Putamen (tissue), 1 donor: ENCODE data around the gene RALGPS2.

Source experiments
- DNase-seq: peaks from one replicate; pipeline ENCODE4 v3.0.0-alpha.2; 2016; ENCODE audit warnings: low spot score

The RALGPS2 gene

GRCh38 chr1:178724728-178725465 is at the start of gene RALGPS2:
TSS of gene RALGPS2 (plus strand) at chr1:178725244. CDS start at chr1:178776765, 51,521 bp downstream.
- peak; percentile 69 for DNase-seq

DNA sequence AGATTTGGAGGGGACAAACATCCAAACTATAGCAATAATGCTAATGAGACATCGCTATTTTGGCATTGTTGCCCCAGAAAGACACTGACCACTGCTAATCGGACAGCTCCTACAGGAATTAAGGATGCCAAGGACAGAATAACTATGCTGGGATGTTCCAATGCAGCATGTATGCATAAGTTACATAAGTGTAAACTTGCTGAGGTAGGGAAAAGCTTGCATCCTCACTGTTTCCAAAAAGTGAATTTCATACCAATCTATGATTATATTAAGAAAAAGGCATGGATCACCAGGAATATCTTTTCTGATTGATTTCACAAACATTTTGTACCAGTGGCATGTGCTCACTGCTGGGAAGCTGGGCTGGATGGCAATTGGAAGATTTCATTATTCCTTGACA is 45.8 kb upstream of the RALGPS2 start:
- DNase-seq, result no peak

DNA sequence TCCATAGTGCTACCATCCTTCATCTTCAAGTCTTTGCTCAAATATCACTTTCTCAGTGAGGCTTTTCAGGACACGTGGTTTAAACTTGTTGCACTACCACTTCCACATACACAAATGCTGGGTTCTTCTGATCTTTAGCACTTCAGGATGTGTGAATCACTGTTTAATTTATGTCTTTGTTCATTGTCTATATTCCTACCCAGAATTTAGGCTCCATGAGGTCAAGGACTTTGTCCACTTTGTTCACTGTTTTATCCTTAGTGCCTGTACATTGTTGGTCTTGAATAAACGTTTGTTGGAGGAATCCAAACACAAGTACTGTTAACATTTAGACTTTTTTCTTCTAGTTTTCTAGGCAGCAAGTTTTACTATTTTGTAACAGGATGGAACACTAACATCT is 42.6 kb upstream of the RALGPS2 start:
- no peak for DNase-seq

DNA sequence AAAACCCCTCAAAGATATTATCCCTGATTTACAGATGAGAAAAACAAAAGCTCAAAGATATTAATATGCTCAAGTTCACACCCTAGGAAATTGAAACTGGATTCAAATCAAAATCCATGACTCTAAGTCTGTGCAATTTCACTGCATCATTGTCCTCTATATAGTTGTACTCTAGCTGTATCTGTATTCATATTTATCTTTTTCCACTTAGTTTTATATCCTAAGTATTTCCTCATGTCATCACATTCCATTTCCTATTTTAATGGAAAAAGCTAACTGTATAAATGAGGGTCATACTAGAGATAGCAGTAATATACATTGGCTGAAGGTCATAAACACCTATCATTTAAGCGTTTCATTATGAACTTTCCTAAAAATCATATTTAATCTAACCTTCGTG is 42.2 kb upstream of the RALGPS2 start:
- DNase-seq, result no peak

DNA sequence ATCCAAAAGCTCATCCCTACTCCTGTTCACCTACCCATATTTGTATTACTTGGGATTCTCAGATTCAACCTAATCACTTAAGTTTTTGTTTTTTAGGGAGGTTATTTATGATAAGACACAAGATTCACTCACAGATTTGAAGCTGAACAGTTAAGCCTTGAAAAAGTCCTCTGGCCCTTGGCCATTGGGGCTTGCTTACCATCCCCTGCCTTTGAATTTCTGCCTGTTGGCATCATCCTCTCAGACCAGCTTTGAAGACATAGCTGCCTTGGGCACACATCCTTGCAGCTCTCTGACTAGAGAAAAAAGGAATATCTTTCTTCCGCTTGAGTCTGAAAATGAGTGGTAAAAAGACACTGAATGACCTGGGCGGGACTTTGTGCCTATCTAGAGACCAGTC is 41.8 kb upstream of the RALGPS2 start:
- DNase-seq, result no peak

GRCh38 chr1:178684111-178684510 is 40.9 kb upstream of the RALGPS2 start:
- no peak for DNase-seq

GRCh38 chr1:178684542-178685000 is 40.5 kb upstream of the RALGPS2 start:
- no peak for DNase-seq

DNA sequence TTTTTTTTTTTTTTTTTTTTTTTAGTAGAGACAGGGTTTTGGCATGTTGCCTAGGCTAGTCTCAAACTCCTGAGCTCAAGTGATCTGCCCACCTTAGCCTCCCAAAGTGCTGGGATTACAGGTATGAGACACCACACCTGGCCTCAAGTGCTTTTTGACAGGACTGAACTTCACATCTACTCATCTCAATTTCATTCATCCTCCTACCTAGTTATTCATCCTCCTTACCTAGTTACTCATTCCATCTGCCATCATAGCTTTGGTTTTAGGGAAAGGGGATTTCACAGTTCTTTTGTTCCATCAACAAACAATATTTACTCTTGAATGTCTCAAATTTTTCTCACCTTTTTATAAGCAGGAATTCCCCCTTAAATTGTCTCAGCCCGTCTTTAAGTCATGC is 38.6 kb upstream of the RALGPS2 start:
- DNase-seq, result no peak

GRCh38 chr1:178688244-178688643 is 36.8 kb upstream of the RALGPS2 start:
- no peak for DNase-seq

GRCh38 chr1:178689769-178690168 is 35.3 kb upstream of the RALGPS2 start:
- no peak for DNase-seq

GRCh38 chr1:178690496-178690895 is 34.5 kb upstream of the RALGPS2 start:
- DNase-seq, result no peak

DNA sequence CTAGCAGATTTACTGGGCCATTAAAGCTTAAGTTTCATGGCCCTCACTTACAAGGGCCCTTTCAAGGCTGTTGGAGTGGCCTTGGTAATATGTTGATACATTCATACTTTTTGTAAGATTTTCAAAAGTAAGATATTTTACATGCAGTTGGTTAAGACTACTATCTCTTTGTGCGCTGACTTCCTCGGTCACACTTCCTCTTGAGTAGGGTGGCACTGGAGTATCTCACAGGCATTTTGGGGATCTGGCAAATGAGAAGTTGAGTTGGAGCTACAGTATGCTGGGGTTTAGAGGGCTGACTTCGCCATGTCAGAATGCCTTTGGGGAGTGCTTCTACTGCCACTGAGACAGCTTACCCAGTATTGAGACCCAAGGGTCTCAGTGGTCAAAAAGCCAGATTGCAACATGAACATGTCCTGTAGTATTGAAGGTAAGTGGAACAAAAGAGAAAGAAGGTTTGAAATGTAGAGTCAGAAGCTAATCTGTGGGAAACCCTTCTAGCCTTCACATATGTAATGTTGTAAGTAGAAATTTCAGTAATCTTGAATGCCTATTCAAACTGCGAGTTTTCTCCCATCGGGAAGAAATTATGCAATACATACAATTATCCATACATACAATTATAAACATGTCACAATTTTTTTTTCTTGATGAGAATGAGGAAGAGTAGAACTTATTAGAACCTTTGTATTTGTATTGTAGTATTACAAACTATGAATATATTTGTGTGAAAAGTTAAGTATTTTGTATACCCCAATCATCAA is 32.3 kb upstream of the RALGPS2 start:
- DNase-seq, result no peak

GRCh38 chr1:178693366-178693765 is 31.7 kb upstream of the RALGPS2 start:
- no peak for DNase-seq

- DNase-seq, result no peak
Measured at GRCh38 chr1:178694923-178695525, 30.0 kb upstream of the RALGPS2 start.

DNA sequence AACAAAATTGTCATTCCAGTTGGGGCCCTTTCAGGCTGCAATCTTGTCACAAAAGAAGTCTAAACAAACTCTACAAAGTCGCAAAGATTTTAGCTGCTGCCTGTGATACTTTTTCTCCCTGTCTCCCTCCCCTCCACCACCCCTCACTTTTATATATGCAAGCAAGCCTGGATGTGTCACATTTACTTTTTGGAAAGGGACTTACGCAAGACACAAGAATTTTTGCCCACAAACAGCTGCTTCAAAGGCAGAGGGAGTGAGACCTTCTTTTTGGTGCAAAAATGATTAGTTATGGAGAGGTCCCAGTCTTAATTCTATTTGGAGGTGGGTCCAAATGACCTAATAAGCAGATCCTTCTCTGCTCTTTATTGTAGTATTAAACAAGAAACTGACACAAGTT is 22.9 kb upstream of the RALGPS2 start:
- no peak for DNase-seq

DNA sequence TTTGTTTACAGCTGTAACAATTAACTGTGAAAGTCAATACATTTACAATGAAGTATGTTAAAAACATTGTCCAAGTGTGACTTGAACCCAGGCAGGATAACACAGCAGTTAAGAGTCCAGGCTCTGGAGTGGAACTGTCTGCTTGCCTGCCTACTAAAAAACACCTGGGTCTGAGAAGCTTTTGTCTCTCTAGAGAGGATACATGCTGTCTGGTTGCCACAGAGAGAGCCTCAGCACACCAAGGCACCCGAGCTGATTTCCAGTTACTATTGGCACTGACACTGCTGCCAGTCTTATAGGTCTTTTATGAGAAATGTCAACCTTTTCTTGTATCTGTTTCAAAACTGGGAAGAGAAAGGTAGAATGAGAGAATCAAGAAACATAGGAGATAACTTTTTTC is 20.2 kb upstream of the RALGPS2 start:
- DNase-seq, result no peak

DNA sequence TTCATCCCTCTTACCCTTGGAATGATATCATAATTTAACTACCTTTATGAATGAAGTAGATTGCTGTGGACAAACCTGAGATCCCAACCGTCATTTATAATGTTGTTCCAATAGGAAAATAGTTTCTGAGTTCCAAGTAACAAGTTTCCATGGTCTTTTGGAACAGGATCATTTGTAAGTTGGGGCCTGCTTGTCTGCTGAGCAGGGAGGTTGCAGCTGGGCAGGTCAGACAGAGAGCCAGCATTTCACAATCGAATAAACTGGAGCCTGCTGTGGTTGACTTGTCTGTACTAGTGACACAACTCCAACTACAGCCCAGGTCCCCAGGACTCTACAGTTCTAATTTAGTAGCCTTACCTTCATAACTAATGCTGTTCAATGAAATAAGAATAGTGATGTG is 18.6 kb upstream of the RALGPS2 start:
- DNase-seq, result no peak

DNA sequence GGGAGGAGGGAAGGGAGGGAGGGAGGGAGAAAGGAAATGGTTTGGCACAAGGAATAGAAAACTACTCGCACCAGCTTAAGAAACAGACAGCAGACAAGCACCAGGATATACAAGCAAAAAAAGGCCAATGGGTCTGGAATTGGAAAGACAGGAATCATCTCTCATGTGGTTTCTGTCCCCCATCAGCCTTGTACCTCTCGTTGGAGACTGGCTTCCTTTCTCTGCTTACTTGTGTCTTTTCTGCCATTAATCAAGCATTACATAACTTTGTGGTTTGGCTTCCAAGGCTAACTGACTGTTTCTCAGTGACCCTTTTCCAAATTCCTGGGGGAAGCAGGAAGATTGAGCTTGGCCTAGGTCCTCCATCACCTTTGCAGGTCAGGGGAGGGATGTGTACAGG is 11.8 kb upstream of the RALGPS2 start:
- DNase-seq, result no peak

GRCh38 chr1:178714453-178714852 is 10.6 kb upstream of the RALGPS2 start:
- DNase-seq, result no peak

- DNase-seq, result no peak
Measured at GRCh38 chr1:178716111-178716510, 8.9 kb upstream of the RALGPS2 start.

GRCh38 chr1:178718520-178718919 is 6.5 kb upstream of the RALGPS2 start:
- no peak for DNase-seq

DNA sequence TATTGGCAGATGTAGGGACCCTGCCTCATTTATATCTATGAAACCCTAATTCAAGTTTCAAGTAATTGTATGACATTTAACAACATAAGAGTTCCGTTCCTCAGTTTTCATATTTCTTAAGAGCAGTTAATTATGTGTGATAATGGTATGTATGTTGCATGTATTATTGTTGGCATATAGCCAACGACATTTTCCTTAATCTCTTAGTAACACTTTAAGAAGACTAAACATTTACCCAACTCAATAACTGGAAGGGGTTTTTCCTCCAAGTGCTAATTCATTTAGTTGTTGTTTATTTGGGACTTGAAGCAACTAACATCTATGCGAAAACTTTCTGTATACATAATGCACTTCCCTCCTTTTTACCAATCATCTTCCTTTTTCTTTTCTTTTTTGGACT is 1.5 kb upstream of the RALGPS2 start:
- no peak for DNase-seq

DNA sequence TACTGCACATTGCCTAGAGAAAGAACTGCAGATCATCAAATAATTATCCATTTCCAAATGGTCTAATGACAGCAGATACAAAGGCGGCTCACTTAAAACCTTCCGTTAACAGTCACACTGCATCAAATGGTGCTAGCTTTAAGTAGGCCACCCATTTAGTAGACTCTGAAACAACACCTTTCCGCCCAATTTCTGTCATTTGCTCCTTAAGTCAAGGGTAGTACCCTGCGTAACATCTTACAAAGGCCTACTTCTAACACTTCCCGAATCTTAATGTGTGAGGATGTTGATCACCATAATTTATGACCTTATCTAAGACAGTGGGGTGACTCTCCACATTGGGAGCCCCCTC is 692 bp upstream of the RALGPS2 start:
- DNase-seq, result peak; percentile 31
